GM19395 (cell line): ENCODE measurements around the gene FAT3.

ENCODE experiments used
- ATAC-seq: cut with Tn5 transposase; IDR thresholded peaks from one replicate; pipeline ENCODE4 v1.9.1; 2021; ENCODE audit warnings: mild to moderate bottlenecking, moderate library complexity; ENCODE audit not compliant: unreplicated experiment

Gene FAT3

DNA sequence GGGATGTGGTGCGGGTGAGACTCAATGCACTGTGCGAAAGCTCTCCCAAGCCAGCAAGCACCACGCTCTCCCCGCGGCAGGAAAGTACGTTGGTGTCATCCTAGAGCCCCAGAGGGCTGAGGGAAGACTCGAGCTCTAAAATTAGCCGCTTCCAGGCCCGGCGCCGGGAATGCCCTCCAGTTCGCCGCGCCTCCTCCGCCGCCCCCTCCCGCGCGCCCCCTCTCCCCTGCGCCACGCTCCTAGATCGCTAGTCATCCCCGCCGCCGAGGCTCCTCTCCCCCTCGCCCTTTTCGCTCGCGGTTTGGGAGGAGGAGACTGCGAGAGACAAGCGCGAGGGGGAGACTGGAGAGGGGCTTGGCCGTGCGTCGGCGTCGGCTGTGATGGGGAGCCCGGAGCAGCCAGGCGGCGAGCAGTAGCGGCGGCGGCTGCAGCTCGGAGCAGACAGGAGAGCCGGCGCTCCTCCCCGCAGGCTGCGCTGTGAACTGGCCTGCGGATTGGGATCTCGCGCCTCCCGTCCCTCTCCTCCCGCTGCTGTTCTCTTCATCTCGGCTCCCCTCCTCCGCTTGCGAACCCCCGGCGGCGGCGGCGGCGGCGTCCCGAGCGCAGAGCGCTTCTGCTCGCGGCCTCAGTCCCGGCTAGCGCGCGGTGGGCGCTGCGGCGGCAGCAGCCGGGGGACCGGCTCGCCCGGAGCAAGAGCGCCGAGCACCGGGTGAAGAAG lies at the start of gene FAT3:
FAT3 (plus strand) TSS at position 412 of the 718 bp plus-strand sequence. CDS start 127,295 bp downstream, outside the sequence.
- ATAC-seq: no peak

DNA sequence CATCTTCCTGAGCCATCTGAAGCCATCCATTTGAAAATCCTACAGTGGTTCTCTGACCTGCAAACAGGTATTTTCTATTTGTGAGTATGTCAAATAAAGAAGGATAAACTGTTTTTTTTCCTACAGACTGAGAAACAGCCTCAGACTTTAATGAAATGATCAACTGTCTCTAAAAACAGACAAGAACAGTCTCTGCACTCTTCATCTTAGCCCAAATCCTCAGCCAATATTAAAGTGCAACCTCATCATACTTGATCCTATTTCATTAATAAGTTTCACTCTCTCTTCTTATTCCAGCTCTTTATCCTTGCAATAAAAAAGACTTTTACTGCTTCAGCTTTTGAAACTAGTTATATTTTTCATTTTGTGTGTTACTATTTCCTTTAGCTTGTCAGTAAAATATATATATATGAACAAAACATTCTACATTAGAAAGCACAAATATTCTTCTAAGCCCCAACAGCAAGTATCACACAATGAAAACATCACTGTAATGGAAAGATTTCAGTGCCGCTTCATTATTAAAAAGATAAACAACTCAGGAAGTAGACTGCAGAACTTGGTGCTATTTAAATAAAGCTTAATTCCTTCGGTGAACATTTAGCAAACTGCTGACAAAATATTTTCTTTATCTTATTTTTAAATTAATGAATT lies 45.5 kb upstream of the FAT3 start:
- no peak for ATAC-seq

GRCh38 chr11:92180226-92180625 lies 44.4 kb upstream of the FAT3 start:
- no peak for ATAC-seq

DNA sequence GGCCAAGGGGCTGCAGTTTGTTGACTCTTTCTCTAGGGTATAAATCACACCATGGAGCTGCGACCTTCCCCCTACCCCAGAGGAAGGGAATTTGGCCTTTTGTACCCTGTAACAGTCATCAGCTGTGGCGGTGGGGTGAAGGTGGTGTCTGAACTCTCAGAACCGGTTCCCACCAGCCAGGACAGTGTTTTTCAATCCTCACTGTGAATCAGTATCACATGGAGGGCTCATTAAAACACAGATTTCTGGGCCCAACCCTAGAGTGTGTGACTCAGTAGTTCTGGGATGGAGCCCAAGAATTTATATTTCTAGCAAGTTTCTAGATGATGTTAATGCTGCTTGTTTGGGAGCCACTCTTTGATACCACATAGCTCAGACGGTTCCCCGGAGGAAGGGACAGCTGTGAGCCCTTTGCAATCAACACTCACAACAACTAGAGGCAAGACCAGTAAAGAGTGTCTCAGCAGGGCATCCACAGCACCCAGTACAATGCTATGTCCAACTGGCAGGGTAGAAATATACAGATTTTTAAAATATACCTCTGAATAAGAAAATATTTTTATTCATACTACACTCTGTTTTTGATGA lies 43.9 kb upstream of the FAT3 start:
- ATAC-seq: no peak

GRCh38 chr11:92190535-92191206 lies 33.9 kb upstream of the FAT3 start:
- ATAC-seq: no peak

DNA sequence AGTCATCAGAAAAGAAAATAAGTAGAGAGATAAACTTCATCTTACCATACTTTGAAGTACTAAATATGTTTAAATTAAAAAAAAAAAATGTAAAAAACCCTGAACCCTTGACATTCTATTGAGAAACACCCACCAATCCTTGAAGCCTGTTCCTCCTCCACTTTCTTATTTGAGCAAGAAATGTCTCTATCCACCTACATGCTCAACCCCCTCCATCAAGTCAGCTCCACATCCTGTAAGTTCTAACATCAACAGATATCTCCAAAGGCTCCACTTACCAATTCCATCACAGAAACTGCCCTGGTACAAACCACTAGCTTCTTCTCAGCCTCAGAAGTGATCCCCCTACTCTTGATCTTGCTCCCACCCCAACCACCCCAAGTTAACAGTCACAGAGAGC lies 32.5 kb upstream of the FAT3 start:
- ATAC-seq: no peak

DNA sequence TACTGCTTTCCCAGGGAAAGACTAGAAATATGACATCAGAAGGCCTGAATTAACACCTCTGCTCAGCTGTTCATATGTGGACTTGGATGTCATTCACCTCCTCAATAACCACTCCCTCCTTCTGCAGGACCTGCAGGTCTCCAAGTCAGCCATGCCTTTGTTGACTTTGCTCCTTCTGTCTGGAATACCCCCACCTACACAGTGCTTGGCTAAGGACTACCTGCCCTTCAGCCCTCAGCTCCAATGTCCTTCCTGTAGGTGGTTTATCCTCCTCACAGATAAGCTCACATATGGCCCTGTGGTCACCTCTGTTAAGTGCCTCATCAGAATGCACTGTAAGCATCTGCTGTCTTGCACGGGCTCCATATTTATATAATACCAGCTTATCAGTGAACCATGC lies 26.4 kb upstream of the FAT3 start:
- no peak for ATAC-seq

DNA sequence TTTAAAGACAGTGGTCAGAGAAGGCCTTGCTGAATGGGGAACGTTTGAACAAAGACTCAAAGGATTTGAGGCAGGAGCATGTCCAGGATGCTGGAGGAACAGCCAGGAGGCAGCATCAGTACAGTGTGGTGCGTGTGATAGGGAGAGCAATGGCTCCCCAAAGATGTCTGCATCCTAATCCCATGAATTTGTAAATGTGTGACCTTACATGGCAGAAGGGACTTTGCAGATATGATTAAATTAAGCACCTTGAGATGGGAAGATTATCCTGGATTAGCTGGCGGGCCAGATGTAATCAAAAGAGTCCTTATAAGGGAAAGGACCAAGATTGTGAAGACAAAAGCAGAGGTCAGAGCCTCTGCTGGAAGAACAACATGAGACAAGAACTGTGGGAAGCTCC lies 24.6 kb upstream of the FAT3 start:
- ATAC-seq: no peak

- no peak for ATAC-seq
These were observed 19.9 kb upstream of the FAT3 start for GRCh38 chr11:92204731-92205130.

DNA sequence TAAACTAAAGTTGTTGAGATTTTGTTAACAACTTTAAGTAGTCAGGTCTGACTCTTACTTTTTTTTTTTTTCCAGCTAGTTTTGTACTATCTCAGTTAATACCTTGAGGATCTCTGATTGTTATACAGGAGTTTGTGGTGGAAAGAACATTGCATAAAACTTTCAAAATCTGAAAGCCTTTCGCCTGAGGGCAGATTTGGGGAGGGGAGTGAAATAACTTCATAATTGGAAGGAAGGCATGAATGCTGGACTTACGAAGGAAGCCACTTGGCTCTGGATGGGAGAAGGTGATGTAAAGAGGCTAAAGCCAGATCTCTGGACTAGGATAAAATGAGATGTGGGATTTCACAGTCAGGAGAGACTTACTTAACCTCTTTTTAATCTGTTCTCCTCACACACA lies 18.2 kb upstream of the FAT3 start:
- ATAC-seq: no peak

DNA sequence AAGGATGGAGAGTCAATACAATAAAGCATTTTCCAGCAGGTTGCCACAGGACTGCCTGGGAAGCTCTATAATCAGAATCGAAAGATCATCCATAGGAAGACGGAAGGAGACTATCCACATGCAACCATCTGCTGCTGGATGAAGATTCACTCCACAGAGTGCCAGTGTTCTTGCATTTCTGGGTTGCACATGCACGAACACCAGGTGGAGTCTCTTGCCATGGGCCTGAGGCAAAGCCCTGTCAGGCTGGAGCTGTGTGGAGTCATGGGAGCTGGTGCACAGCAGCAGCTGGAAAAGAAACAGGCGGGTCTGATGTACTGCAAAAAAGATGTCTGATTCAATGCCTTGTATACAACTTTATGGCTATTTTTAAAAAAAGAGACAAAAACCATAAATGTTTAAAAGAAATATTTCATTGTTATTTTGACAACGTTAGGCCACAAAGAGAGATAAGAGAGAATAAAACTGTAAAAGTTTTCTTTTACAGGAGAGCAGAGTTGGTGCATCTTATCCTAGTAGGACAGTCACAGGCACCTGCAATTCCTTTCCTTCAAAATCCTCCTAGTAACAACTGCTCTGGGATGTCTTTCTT lies 12.9 kb upstream of the FAT3 start:
- ATAC-seq: no peak

DNA sequence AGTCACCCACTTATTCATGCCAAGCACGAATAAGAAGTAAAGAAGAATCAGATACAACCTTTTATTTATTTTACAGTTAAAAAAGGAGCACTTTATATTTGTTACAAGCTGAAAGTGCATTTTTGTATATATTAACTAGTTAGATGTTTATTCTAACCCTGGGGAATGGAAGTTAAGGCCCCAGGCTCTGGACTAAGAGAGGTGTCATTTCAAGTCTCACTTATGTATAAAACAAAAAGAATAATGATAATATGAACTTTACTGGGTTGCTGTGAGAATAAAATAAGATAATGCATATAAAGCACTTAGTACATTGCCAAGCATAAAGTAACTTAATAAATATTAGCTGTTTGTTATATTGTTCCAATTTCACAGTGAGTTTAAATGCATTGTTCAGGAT lies 12.1 kb upstream of the FAT3 start:
- no peak for ATAC-seq

DNA sequence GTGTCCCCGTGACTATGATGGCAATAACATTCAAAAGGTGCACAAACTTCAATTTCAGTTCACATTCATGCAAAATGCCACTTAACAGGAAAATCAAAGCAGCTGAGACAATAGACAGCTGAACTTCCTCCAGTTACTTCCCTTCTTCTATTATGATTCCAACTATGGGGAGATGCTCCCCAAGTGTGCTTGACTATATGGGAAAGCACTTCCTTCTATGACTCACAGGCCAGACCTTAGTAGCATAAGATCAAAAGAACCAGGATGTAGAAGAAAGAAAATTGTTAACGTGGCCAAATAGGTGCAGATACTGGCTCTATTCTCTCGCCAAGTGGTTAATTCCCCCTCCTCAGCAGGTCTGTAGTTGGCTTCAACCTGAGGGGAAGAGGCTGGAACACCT lies 7.8 kb upstream of the FAT3 start:
- ATAC-seq: no peak

DNA sequence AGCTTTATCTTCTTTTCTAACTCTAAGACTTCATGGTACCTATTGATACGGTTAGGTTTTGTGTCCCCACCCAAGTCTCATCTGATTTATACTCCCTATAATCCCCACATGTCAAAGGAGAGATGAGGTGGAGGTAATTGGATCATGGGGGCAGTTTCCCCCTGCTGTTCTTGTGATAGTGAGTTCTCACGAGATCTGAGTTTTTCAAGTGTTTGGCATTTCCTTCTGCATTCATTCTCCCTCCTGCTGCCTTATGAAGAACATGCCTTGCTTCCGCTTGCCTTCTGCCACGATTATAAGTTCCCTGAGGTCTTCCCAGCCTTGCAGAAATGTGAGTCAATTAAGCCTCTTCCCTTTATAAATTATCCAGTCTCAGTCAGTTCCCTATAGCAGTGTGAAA lies 5.1 kb upstream of the FAT3 start:
- no peak for ATAC-seq

DNA sequence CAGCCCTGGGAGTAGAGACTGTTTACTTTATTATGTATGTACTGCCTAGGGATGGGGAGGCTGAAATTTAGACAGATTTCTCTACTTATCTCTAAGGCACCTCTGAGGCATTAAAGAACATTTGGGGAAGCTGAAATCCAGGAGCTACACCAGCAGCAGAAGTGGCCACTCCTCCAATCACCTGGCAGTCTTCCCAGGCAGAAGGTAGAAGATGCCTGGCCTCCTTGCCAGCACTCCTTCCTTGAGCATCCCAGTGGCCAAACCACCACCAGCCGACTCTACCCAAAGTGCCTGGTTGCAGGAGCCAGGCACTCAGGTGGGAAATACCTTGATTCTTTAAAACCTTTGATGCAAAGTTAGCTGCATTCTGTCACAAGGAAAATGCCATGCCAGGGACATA lies 1.9 kb upstream of the FAT3 start:
- no peak for ATAC-seq

DNA sequence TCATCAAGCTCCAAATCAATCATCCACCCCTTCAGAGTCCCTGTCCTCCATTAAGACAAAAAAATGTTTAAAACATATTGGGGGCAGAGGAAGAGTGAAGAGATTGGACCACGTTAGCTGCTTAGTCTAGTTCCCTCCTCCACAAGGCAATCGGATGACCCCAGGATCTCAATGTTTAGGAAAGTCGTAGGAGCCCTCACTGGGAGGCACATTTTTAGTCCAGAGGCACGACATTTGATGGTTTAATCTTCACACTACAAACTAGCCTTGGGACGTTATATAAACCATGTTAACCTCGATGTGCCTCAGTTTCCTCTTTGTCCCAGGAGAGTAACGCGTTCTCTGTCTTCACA lies 588 bp upstream of the FAT3 start:
- no peak for ATAC-seq

GRCh38 chr11:92225125-92225567 lies 528 bp downstream of the FAT3 start:
- no peak for ATAC-seq

- no peak for ATAC-seq
These were observed 1.1 kb downstream of the FAT3 start for GRCh38 chr11:92225568-92226330.

DNA sequence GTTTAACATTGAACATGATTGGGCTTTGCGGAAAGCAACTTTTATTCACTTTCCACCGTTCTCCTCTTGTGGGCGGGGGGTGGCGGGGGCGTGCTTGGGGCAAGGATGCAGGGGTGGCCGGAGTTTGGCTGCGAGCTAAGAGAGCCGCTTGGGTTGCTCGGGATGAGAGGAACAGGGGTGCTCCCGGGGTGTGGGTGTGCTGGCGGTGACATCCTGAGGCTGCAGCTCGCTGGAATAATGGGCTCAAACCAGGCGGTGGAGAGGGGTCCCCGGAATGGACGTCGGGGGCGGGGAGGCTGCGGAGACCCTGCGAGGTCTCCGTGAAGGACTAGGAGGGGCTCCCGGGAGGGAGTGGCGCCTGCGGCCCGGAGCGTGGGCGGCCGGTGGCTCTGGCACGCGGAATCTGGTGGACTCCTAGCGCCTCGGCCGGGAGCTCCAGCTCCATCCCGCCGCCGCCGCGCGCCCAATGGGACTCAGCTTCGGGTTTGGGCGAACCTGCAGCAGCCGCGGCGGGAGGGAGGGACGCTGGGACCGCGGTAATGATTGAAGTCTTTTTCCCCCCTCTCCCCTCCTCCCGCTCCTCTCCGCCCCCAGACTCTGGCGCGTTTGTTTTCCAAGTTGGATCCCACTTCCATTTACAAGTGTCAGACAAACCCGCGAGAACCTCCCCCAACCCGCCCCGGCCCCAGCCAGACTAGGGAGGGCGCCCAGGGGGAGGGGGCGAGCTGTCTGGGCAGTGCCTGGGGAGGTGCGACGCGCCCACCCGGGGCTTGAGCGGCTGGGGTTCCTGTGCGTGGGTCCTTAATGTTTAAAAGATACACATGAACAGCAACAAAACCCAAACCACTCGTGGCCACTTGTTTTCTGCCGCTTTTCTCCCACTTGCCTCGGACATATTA lies 2.0 kb downstream of the FAT3 start:
- ATAC-seq: no peak
